Measurements from ENCODE around the gene DTNB.

DNA sequence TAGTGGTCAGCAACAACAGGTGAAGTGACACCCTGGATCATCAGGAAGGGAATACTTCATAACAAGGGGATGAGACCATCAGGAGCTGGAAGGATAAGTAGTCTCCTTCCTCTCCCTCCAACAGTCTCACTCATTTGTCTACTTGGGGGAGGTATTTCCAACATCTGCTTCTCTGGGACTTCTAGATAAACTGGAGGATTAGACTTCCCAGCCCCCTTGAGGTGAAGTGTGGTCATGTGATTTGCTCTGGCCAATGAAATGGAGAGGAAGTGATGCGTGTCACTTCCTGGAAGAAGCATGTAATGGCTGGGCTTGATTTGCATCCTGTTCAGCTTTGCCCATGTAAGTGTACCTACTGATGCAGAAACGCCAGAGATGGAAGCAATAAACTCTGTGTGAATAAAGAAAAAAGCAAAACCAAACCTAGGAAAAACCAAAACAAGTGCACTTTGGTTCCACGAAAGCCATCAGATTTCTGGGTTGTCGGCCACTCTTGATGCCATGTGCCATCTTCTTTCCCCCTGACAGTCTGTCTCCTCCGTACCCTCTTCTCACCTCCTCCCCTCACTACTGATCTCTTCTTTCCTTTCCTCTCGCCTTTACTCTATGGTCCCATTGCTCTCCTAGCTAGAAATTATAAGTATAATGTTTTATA is 255.5 kb downstream of the DTNB start:
- TF ChIP-seq, protein P1, sequence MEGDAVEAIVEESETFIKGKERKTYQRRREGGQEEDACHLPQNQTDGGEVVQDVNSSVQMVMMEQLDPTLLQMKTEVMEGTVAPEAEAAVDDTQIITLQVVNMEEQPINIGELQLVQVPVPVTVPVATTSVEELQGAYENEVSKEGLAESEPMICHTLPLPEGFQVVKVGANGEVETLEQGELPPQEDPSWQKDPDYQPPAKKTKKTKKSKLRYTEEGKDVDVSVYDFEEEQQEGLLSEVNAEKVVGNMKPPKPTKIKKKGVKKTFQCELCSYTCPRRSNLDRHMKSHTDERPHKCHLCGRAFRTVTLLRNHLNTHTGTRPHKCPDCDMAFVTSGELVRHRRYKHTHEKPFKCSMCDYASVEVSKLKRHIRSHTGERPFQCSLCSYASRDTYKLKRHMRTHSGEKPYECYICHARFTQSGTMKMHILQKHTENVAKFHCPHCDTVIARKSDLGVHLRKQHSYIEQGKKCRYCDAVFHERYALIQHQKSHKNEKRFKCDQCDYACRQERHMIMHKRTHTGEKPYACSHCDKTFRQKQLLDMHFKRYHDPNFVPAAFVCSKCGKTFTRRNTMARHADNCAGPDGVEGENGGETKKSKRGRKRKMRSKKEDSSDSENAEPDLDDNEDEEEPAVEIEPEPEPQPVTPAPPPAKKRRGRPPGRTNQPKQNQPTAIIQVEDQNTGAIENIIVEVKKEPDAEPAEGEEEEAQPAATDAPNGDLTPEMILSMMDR (IDR thresholded peaks at IDR 0.05; ENCODE audit: insufficient read depth, low read length, poor library complexity, severe bottlenecking), result no peak
- no peak for TF ChIP-seq EZH2phosphoT487 (conservative IDR thresholded peaks at IDR 0.05; ENCODE audit: low read length)
